ENCODE measurements around the gene KIF1A.
A peak's percentile ranks its signal among the peaks of the same experiment; 100 is the strongest.

Gene KIF1A

GRCh38 chr2:240760576-240761246 is 59.3 kb downstream of the KIF1A start:
- DNase-seq: no peak

GRCh38 chr2:240760121-240760520 is 59.9 kb downstream of the KIF1A start:
- DNase-seq: no peak

- DNase-seq: peak; percentile 75
Observed at GRCh38 chr2:240759459-240759858, 60.6 kb downstream of the KIF1A start.

GRCh38 chr2:240757086-240757614 is 62.9 kb downstream of the KIF1A start:
- no peak for DNase-seq

- no peak for DNase-seq
Observed at GRCh38 chr2:240752209-240752608, 67.8 kb downstream of the KIF1A start.

GRCh38 chr2:240750409-240750808 is 69.6 kb downstream of the KIF1A start:
- no peak for DNase-seq

GRCh38 chr2:240749516-240749915 is 70.5 kb downstream of the KIF1A start:
- no peak for DNase-seq

GRCh38 chr2:240747256-240747655 is 72.8 kb downstream of the KIF1A start:
- no peak for DNase-seq

- DNase-seq: no peak
Observed at GRCh38 chr2:240746671-240747070, 73.3 kb downstream of the KIF1A start.

GRCh38 chr2:240745962-240746361 is 74.1 kb downstream of the KIF1A start:
- no peak for DNase-seq

- DNase-seq: no peak
Observed at GRCh38 chr2:240745456-240745855, 74.6 kb downstream of the KIF1A start.

GRCh38 chr2:240742602-240743095 is 77.4 kb downstream of the KIF1A start:
- DNase-seq: no peak

GRCh38 chr2:240741091-240741490 is 78.9 kb downstream of the KIF1A start:
- no peak for DNase-seq

- DNase-seq: no peak
Observed at GRCh38 chr2:240739797-240740196, 80.2 kb downstream of the KIF1A start.

- DNase-seq: no peak
Observed at GRCh38 chr2:240737958-240738357, 82.1 kb downstream of the KIF1A start.

- DNase-seq: no peak
Observed at GRCh38 chr2:240737512-240737911, 82.5 kb downstream of the KIF1A start.

- DNase-seq: no peak
Observed at GRCh38 chr2:240736281-240737250, 83.5 kb downstream of the KIF1A start.

GRCh38 chr2:240735476-240735875 is 84.5 kb downstream of the KIF1A start:
- DNase-seq: no peak

- DNase-seq: no peak
Observed at GRCh38 chr2:240734756-240735155, 85.3 kb downstream of the KIF1A start.

GRCh38 chr2:240733803-240734495 is 86.1 kb downstream of the KIF1A start:
- no peak for DNase-seq

GRCh38 chr2:240732911-240733622 is 87.0 kb downstream of the KIF1A start:
- DNase-seq: no peak

GRCh38 chr2:240732184-240732583 is 87.8 kb downstream of the KIF1A start:
- DNase-seq: no peak
